Ishikawa (cell line): ENCODE data around the gene NTRK3.

Experiments used
- CEBPB ChIP-seq: IDR thresholded peaks from 2 replicates; pipeline ENCODE4 v1.6.1; 2012
- CREB1 ChIP-seq: IDR thresholded peaks from 2 replicates; pipeline ENCODE4 v1.6.1; 2012; ENCODE audit warnings: low read depth
- EGR1 ChIP-seq: IDR thresholded peaks from 2 replicates; pipeline ENCODE4 v1.6.1; 2012
- EP300 ChIP-seq: IDR thresholded peaks from 2 replicates; pipeline ENCODE4 v1.6.1; 2012; ENCODE audit warnings: borderline replicate concordance
- FOXM1 ChIP-seq: IDR thresholded peaks from 2 replicates; pipeline ENCODE4 v1.6.1; 2012; ENCODE audit warnings: low read depth, borderline replicate concordance
- MAX ChIP-seq: IDR thresholded peaks from 2 replicates; pipeline ENCODE4 v1.6.1; 2012
- NFIC ChIP-seq: IDR thresholded peaks from 2 replicates; pipeline ENCODE4 v1.6.1; 2012
- RAD21 ChIP-seq: IDR thresholded peaks from 2 replicates; pipeline ENCODE4 v1.6.1; 2012; ENCODE audit warnings: low read depth
- TAF1 ChIP-seq: IDR thresholded peaks from 2 replicates; pipeline ENCODE4 v1.6.1; 2012; ENCODE audit warnings: low read depth, mild to moderate bottlenecking
- TCF12 ChIP-seq: IDR thresholded peaks from 2 replicates; pipeline ENCODE4 v1.6.1; 2012; ENCODE audit warnings: low read depth
- TEAD4 ChIP-seq: IDR thresholded peaks from 2 replicates; pipeline ENCODE4 v1.6.1; 2012
- YY1 ChIP-seq: IDR thresholded peaks from 2 replicates; pipeline ENCODE4 v1.6.1; 2012; ENCODE audit warnings: low read depth
- ZBTB7A ChIP-seq: IDR thresholded peaks from 2 replicates; pipeline ENCODE4 v1.6.1; 2012; ENCODE audit warnings: low read depth
- TF ChIP-seq, protein P1 (sequence below): IDR thresholded peaks from 2 replicates; pipeline ENCODE4 v1.6.1; 2012; ENCODE audit warnings: low read depth, mild to moderate bottlenecking
- TF ChIP-seq, protein P2 (sequence below): IDR thresholded peaks from 2 replicates; pipeline ENCODE4 v1.6.1; 2012

NTRK3 gene

DNA sequence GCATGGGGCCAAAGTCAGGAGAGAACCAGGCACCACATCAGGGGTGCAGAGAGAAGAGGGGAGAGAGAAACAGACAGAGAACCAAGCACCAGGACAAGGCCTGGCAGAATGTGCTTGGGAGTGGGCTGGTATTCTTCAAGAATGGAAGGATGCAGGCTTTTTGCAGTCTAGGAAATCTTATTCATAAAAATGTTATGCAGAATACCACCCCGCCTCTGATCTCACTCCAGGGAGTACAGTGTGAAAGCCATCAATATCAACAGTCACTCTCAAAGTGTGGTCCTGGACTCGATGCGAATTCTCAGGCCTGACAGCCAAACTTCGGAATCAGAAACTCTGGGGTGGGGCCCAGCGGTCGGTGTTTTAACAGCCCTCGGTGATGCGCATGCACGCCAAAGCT lies 16.9 kb downstream of the NTRK3 start:
- TF ChIP-seq YY1 = no peak
- no peak for TF ChIP-seq TAF1
- no peak for TF ChIP-seq EGR1
- TF ChIP-seq RAD21 = no peak
- no peak for TF ChIP-seq CEBPB
- no peak for TF ChIP-seq EP300
- no peak for TF ChIP-seq CREB1
- TF ChIP-seq NFIC = no peak
- TF ChIP-seq ZBTB7A = no peak
- TF ChIP-seq TEAD4 = no peak
- no peak for TF ChIP-seq MAX
- TF ChIP-seq FOXM1 = no peak
- TF ChIP-seq, protein P1, sequence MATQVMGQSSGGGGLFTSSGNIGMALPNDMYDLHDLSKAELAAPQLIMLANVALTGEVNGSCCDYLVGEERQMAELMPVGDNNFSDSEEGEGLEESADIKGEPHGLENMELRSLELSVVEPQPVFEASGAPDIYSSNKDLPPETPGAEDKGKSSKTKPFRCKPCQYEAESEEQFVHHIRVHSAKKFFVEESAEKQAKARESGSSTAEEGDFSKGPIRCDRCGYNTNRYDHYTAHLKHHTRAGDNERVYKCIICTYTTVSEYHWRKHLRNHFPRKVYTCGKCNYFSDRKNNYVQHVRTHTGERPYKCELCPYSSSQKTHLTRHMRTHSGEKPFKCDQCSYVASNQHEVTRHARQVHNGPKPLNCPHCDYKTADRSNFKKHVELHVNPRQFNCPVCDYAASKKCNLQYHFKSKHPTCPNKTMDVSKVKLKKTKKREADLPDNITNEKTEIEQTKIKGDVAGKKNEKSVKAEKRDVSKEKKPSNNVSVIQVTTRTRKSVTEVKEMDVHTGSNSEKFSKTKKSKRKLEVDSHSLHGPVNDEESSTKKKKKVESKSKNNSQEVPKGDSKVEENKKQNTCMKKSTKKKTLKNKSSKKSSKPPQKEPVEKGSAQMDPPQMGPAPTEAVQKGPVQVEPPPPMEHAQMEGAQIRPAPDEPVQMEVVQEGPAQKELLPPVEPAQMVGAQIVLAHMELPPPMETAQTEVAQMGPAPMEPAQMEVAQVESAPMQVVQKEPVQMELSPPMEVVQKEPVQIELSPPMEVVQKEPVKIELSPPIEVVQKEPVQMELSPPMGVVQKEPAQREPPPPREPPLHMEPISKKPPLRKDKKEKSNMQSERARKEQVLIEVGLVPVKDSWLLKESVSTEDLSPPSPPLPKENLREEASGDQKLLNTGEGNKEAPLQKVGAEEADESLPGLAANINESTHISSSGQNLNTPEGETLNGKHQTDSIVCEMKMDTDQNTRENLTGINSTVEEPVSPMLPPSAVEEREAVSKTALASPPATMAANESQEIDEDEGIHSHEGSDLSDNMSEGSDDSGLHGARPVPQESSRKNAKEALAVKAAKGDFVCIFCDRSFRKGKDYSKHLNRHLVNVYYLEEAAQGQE = no peak
- TF ChIP-seq, protein P2, sequence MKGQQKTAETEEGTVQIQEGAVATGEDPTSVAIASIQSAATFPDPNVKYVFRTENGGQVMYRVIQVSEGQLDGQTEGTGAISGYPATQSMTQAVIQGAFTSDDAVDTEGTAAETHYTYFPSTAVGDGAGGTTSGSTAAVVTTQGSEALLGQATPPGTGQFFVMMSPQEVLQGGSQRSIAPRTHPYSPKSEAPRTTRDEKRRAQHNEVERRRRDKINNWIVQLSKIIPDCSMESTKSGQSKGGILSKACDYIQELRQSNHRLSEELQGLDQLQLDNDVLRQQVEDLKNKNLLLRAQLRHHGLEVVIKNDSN = no peak
- no peak for TF ChIP-seq TCF12

DNA sequence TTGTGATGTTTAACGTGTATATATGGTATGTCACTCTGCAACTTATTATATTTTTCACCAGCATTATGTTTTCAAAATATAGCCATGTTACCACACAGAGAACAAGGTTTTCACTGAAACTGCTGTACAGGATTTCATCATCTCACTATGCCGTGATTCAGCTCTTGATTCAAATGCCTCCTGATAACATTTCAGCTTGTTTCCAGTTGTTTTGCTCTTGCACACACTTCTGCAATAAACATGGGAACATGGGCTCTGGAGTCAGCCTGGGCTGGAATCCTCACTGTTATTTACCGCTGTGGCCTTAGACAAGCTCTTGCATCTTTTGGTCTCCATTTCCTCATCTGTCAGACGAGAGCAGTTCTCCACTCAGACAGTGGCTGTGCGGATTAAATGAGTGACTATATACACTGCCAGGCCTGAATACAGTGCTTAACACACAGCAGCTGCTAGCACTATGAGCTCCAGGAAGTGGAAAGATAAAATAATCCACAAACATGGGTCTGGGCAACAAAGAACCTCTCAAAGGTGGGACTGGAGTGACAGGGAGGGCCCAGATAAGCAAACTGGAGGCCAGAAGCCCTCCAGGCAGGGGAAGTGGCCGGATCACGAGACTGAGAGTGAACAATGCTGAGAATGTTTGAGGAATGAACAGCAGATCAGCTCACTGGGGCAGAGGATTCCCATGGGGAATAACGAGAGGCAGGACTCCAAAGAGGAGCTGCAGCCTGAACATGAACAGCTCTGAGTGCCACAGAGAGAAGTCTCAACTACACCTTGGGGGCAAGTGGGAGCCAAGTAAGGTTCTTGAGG lies 17.7 kb downstream of the NTRK3 start:
- no peak for TF ChIP-seq TAF1
- TF ChIP-seq, protein P2 = no peak
- no peak for TF ChIP-seq CREB1
- TF ChIP-seq ZBTB7A = no peak
- no peak for TF ChIP-seq EP300
- TF ChIP-seq TCF12 = no peak
- TF ChIP-seq, protein P1 = no peak
- no peak for TF ChIP-seq EGR1
- TF ChIP-seq RAD21 = no peak
- no peak for TF ChIP-seq FOXM1
- TF ChIP-seq CEBPB = no peak
- TF ChIP-seq TEAD4 = no peak
- no peak for TF ChIP-seq MAX
- no peak for TF ChIP-seq YY1
- TF ChIP-seq NFIC = no peak

DNA sequence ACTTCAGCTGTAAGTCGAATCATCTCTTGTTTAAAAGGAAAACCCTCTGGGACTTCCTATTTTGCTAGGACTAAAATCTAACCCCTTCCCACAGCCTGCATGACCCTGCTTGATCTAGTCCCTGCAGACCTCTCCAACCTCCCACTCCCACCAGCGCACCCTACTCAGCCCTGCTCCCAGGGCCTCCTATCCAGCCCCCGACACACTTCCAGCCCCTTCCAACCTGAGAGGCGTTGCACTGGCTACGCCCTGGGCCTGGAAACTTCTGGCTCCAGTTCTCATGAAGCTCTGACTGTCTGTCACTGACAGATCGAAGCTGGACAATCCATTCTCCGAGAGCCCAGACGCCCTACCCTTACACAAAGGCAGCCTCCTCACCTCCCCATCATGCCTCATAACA lies 21.8 kb downstream of the NTRK3 start:
- no peak for TF ChIP-seq EGR1

- TF ChIP-seq ZBTB7A (no peak), CREB1 (no peak), EGR1 (no peak), CEBPB (no peak), FOXM1 (no peak), RAD21 (no peak), NFIC (no peak)
- TF ChIP-seq, protein P1 = no peak
- TF ChIP-seq, protein P2 = no peak
Measured at GRCh38 chr15:88233921-88234320, 22.6 kb downstream of the NTRK3 start.
